Measurements from ENCODE around the gene DHRS4. TPM values are rescaled to one million over a fixed set of nuclear protein-coding genes. Genes with fewer than 3 reads are reported as not detected.
A peak's percentile ranks its signal among the peaks of the same experiment; 100 is the strongest.
"Not testable (repeated sequence)": the region's sequence is repeated elsewhere in the genome, so short reads cannot be mapped to it uniquely, and the experiment has no call there.

Gene DHRS4
- total and polyA plus RNA-seq, 2 of the 13 experiments (the other 11 are each of a cell fraction or from before 2014, with no cell fraction given) = 23.9 to 45.1 TPM

DNA sequence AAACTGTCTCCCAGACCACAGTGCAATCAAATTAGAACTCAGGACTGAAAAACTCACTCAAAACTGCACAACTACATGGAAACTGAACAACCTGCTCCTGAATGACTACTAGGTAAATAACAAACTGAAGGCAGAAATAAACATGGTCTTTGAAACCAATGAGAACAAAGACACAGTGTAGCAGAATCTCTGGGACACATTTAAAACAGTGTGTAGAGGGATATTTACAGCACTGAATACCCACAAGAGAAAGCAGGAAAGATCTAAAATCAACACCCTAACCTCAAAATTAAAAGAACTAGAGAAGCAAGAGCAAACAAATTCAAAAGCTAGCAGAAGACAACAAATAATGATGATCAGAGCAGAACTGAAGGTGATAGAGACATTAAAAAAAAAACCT, 20.5 kb downstream of the DHRS4 start (continued):
- TF ChIP-seq ZKSCAN8 (CRISPR knock-in tag; IDR thresholded peaks at IDR 0.05; ENCODE audit: borderline replicate concordance) (0 out of 2 replicates have a peak, but pooled peaks have one; percentile 52), HNF4A (CRISPR knock-in tag; IDR thresholded peaks at IDR 0.05) (peak; percentile 73), CREM (IDR thresholded peaks at IDR 0.05) (peak; percentile 47), ZSCAN20 (CRISPR knock-in tag; IDR thresholded peaks at IDR 0.05; ENCODE audit: borderline replicate concordance) (0 out of 2 replicates have a peak, but pooled peaks have one; percentile 55), HOXD1 (CRISPR knock-in tag; IDR thresholded peaks at IDR 0.05) (peak; percentile 43; the same call in 1 of the 2 replicates), FOXK1 (CRISPR knock-in tag; IDR thresholded peaks at IDR 0.05; ENCODE audit: borderline replicate concordance, low read depth) (peak; percentile 78), NCOA2 (CRISPR knock-in tag; IDR thresholded peaks at IDR 0.05) (peak; percentile 42; the same call in 1 of the 2 replicates), ZNF557 (CRISPR knock-in tag; IDR thresholded peaks at IDR 0.05) (0 out of 2 replicates have a peak, but pooled peaks have one; percentile 26), BCL6 (CRISPR knock-in tag; IDR thresholded peaks at IDR 0.05) (0 out of 2 replicates have a peak, but pooled peaks have one; percentile 23), TBX3 (IDR thresholded peaks at IDR 0.05; ENCODE audit: borderline replicate concordance) (peak; percentile 18; the same call in 1 of the 2 replicates), DPF2 (CRISPR knock-in tag; IDR thresholded peaks at IDR 0.05; ENCODE audit: borderline replicate concordance, low read depth) (peak; percentile 46; the same call in 1 of the 2 replicates), HMG20A (CRISPR knock-in tag; IDR thresholded peaks at IDR 0.05; ENCODE audit: borderline replicate concordance) (peak; percentile 33; the same call in 1 of the 2 replicates)
- not testable (repeated sequence) for TF ChIP-seq CREM (CRISPR knock-in tag; IDR thresholded peaks at IDR 0.05)
- TF ChIP-seq, protein P1, sequence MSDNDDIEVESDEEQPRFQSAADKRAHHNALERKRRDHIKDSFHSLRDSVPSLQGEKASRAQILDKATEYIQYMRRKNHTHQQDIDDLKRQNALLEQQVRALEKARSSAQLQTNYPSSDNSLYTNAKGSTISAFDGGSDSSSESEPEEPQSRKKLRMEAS (IDR thresholded peaks at IDR 0.05) = 0 out of 2 replicates have a peak, but pooled peaks have one; percentile 16
- TF ChIP-seq, protein P2, sequence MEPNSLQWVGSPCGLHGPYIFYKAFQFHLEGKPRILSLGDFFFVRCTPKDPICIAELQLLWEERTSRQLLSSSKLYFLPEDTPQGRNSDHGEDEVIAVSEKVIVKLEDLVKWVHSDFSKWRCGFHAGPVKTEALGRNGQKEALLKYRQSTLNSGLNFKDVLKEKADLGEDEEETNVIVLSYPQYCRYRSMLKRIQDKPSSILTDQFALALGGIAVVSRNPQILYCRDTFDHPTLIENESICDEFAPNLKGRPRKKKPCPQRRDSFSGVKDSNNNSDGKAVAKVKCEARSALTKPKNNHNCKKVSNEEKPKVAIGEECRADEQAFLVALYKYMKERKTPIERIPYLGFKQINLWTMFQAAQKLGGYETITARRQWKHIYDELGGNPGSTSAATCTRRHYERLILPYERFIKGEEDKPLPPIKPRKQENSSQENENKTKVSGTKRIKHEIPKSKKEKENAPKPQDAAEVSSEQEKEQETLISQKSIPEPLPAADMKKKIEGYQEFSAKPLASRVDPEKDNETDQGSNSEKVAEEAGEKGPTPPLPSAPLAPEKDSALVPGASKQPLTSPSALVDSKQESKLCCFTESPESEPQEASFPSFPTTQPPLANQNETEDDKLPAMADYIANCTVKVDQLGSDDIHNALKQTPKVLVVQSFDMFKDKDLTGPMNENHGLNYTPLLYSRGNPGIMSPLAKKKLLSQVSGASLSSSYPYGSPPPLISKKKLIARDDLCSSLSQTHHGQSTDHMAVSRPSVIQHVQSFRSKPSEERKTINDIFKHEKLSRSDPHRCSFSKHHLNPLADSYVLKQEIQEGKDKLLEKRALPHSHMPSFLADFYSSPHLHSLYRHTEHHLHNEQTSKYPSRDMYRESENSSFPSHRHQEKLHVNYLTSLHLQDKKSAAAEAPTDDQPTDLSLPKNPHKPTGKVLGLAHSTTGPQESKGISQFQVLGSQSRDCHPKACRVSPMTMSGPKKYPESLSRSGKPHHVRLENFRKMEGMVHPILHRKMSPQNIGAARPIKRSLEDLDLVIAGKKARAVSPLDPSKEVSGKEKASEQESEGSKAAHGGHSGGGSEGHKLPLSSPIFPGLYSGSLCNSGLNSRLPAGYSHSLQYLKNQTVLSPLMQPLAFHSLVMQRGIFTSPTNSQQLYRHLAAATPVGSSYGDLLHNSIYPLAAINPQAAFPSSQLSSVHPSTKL (CRISPR knock-in tag; IDR thresholded peaks at IDR 0.05) = peak; percentile 73
- TF ChIP-seq, protein P3, sequence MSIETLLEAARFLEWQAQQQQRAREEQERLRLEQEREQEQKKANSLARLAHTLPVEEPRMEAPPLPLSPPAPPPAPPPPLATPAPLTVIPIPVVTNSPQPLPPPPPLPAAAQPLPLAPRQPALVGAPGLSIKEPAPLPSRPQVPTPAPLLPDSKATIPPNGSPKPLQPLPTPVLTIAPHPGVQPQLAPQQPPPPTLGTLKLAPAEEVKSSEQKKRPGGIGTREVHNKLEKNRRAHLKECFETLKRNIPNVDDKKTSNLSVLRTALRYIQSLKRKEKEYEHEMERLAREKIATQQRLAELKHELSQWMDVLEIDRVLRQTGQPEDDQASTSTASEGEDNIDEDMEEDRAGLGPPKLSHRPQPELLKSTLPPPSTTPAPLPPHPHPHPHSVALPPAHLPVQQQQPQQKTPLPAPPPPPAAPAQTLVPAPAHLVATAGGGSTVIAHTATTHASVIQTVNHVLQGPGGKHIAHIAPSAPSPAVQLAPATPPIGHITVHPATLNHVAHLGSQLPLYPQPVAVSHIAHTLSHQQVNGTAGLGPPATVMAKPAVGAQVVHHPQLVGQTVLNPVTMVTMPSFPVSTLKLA (IDR thresholded peaks at IDR 0.05) = peak; percentile 3; the same call in 1 of the 2 replicates
- TF ChIP-seq, protein P4, sequence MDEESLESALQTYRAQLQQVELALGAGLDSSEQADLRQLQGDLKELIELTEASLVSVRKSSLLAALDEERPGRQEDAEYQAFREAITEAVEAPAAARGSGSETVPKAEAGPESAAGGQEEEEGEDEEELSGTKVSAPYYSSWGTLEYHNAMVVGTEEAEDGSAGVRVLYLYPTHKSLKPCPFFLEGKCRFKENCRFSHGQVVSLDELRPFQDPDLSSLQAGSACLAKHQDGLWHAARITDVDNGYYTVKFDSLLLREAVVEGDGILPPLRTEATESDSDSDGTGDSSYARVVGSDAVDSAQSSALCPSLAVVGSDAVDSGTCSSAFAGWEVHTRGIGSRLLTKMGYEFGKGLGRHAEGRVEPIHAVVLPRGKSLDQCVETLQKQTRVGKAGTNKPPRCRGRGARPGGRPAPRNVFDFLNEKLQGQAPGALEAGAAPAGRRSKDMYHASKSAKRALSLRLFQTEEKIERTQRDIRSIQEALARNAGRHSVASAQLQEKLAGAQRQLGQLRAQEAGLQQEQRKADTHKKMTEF (CRISPR knock-in tag; IDR thresholded peaks at IDR 0.05) = peak; percentile 60; the same call in 1 of the 2 replicates
